ENCODE measurements around the gene TAF1D.
"Not testable (repeated sequence)": the region's sequence is repeated elsewhere in the genome, so short reads cannot be mapped to it uniquely, and the experiment has no call there.

Gene TAF1D

GRCh38 chr11:93753241-93753640 is 11.9 kb upstream of the TAF1D start:
- Histone ChIP-seq H3K36me3 (ENCODE audit: control insufficient read depth in 5 of 5, insufficient read depth in 5 of 5, low read length in 5 of 5) (peaks cover 30 to 35% (median 33%) of the 10 kb centered on the region in 5 donors), H3K9me3 (ENCODE audit: control insufficient read depth in 5 of 5, low read length in 5 of 5) (no peaks in the 10 kb centered on the region), H3K9ac (ENCODE audit: low read length in 5 of 5) (no peak overlapping the region), H3K4me3 (ENCODE audit: low read depth in 1 of 5, low read length in 5 of 5) (no peak overlapping the region), H3K4me1 (ENCODE audit: control insufficient read depth in 5 of 5, insufficient read depth in 5 of 5, low read length in 5 of 5) (no peaks in the 10 kb centered on the region), H3K27ac (ENCODE audit: low read depth, low read length) (no peak overlapping the region), H3K27me3 (ENCODE audit: control insufficient read depth in 5 of 5, insufficient read depth in 4 of 5, low read length in 5 of 5) (no peaks in the 10 kb centered on the region)

- no peaks in the 10 kb centered on the region for H3K4me1 ChIP-seq (ENCODE audit: control insufficient read depth in 5 of 5, insufficient read depth in 5 of 5, low read length in 5 of 5)
- no peak overlapping the region for H3K4me3 ChIP-seq (ENCODE audit: low read depth in 1 of 5, low read length in 5 of 5)
- H3K9me3 ChIP-seq (ENCODE audit: control insufficient read depth in 5 of 5, low read length in 5 of 5): no peaks in the 10 kb centered on the region
- no peaks in the 10 kb centered on the region for H3K27me3 ChIP-seq (ENCODE audit: control insufficient read depth in 5 of 5, insufficient read depth in 4 of 5, low read length in 5 of 5)
- no peak overlapping the region for H3K9ac ChIP-seq (ENCODE audit: low read length in 5 of 5)
- peaks cover 11 to 21% (median 13%) of the 10 kb centered on the region in 5 donors for H3K36me3 ChIP-seq (ENCODE audit: control insufficient read depth in 5 of 5, insufficient read depth in 5 of 5, low read length in 5 of 5)
- H3K27ac ChIP-seq (ENCODE audit: low read depth, low read length): no peak overlapping the region
These were observed 9.7 kb upstream of the TAF1D start for GRCh38 chr11:93751001-93751400.

- Histone ChIP-seq H3K9ac (ENCODE audit: low read length in 5 of 5) (no peak overlapping the region), H3K27ac (ENCODE audit: low read depth, low read length) (no peak overlapping the region), H3K9me3 (ENCODE audit: control insufficient read depth in 5 of 5, low read length in 5 of 5) (no peaks in the 10 kb centered on the region), H3K4me1 (ENCODE audit: control insufficient read depth in 5 of 5, insufficient read depth in 5 of 5, low read length in 5 of 5) (peaks cover 0 to 12% (median 7%) of the 10 kb centered on the region in 5 donors), H3K4me3 (ENCODE audit: low read depth in 1 of 5, low read length in 5 of 5) (no peak overlapping the region), H3K36me3 (ENCODE audit: control insufficient read depth in 5 of 5, insufficient read depth in 5 of 5, low read length in 5 of 5) (peaks cover 3 to 9% (median 7%) of the 10 kb centered on the region in 5 donors), H3K27me3 (ENCODE audit: control insufficient read depth in 5 of 5, insufficient read depth in 4 of 5, low read length in 5 of 5) (no peaks in the 10 kb centered on the region)
These were observed 5.8 kb upstream of the TAF1D start for GRCh38 chr11:93747122-93747521.

- H3K36me3 ChIP-seq (ENCODE audit: control insufficient read depth in 5 of 5, insufficient read depth in 5 of 5, low read length in 5 of 5): peaks cover 3 to 9% (median 7%) of the 10 kb centered on the region in 5 donors
- H3K27me3 ChIP-seq (ENCODE audit: control insufficient read depth in 5 of 5, insufficient read depth in 4 of 5, low read length in 5 of 5): no peaks in the 10 kb centered on the region
- no peak overlapping the region for H3K4me3 ChIP-seq (ENCODE audit: low read depth in 1 of 5, low read length in 5 of 5)
- H3K27ac ChIP-seq (ENCODE audit: low read depth, low read length): no peak overlapping the region
- H3K4me1 ChIP-seq (ENCODE audit: control insufficient read depth in 5 of 5, insufficient read depth in 5 of 5, low read length in 5 of 5): peaks cover 0 to 16% (median 9%) of the 10 kb centered on the region in 5 donors
- H3K9ac ChIP-seq (ENCODE audit: low read length in 5 of 5): no peak overlapping the region
- H3K9me3 ChIP-seq (ENCODE audit: control insufficient read depth in 5 of 5, low read length in 5 of 5): no peaks in the 10 kb centered on the region
These were observed 4.8 kb upstream of the TAF1D start for GRCh38 chr11:93746101-93746500.

GRCh38 chr11:93745005-93745755 is 3.9 kb upstream of the TAF1D start:
- H3K27ac ChIP-seq (ENCODE audit: low read depth, low read length); H3K36me3 ChIP-seq (ENCODE audit: control insufficient read depth in 5 of 5, insufficient read depth in 5 of 5, low read length in 5 of 5); H3K9me3 ChIP-seq (ENCODE audit: control insufficient read depth in 5 of 5, low read length in 5 of 5); H3K4me3 ChIP-seq (ENCODE audit: low read depth in 1 of 5, low read length in 5 of 5); H3K27me3 ChIP-seq (ENCODE audit: control insufficient read depth in 5 of 5, insufficient read depth in 4 of 5, low read length in 5 of 5): not testable (repeated sequence)
- H3K4me1 ChIP-seq (ENCODE audit: control insufficient read depth in 5 of 5, insufficient read depth in 5 of 5, low read length in 5 of 5): peaks cover 0 to 20% (median 13%) of the 10 kb centered on the region in 5 donors
- peak overlapping the region in 1 of 5 donors; percentile 41 for H3K9ac ChIP-seq (ENCODE audit: low read length in 5 of 5)

GRCh38 chr11:93744669-93745004 is 3.3 kb upstream of the TAF1D start:
- no peak overlapping the region for H3K27ac ChIP-seq (ENCODE audit: low read depth, low read length)
- no peak overlapping the region for H3K4me3 ChIP-seq (ENCODE audit: low read depth in 1 of 5, low read length in 5 of 5)
- H3K9me3 ChIP-seq (ENCODE audit: control insufficient read depth in 5 of 5, low read length in 5 of 5): no peaks in the 10 kb centered on the region
- peaks cover 0 to 25% (median 18%) of the 10 kb centered on the region in 5 donors for H3K4me1 ChIP-seq (ENCODE audit: control insufficient read depth in 5 of 5, insufficient read depth in 5 of 5, low read length in 5 of 5)
- peak overlapping the region in 2 of 5 donors; percentile 7 to 41 for H3K9ac ChIP-seq (ENCODE audit: low read length in 5 of 5)
- H3K36me3 ChIP-seq (ENCODE audit: control insufficient read depth in 5 of 5, insufficient read depth in 5 of 5, low read length in 5 of 5): peaks cover under 1 to 8% (median 4%) of the 10 kb centered on the region in 5 donors
- H3K27me3 ChIP-seq (ENCODE audit: control insufficient read depth in 5 of 5, insufficient read depth in 4 of 5, low read length in 5 of 5): no peaks in the 10 kb centered on the region

- Histone ChIP-seq H3K9ac (ENCODE audit: low read length in 5 of 5) (no peak overlapping the region), H3K9me3 (ENCODE audit: control insufficient read depth in 5 of 5, low read length in 5 of 5) (no peaks in the 10 kb centered on the region), H3K27ac (ENCODE audit: low read depth, low read length) (no peak overlapping the region), H3K36me3 (ENCODE audit: control insufficient read depth in 5 of 5, insufficient read depth in 5 of 5, low read length in 5 of 5) (peaks cover under 1 to 13% (median 8%) of the 10 kb centered on the region in 5 donors), H3K4me1 (ENCODE audit: control insufficient read depth in 5 of 5, insufficient read depth in 5 of 5, low read length in 5 of 5) (peaks cover 0 to 38% (median 30%) of the 10 kb centered on the region in 5 donors), H3K4me3 (ENCODE audit: low read depth in 1 of 5, low read length in 5 of 5) (no peak overlapping the region), H3K27me3 (ENCODE audit: control insufficient read depth in 5 of 5, insufficient read depth in 4 of 5, low read length in 5 of 5) (no peaks in the 10 kb centered on the region)
These were observed 2.0 kb upstream of the TAF1D start for GRCh38 chr11:93743291-93743690.

GRCh38 chr11:93741882-93742226 is 559 bp upstream of the TAF1D start:
- peak overlapping the region; percentile 100 for H3K27ac ChIP-seq (ENCODE audit: low read depth, low read length)
- no peaks in the 10 kb centered on the region for H3K9me3 ChIP-seq (ENCODE audit: control insufficient read depth in 5 of 5, low read length in 5 of 5)
- H3K9ac ChIP-seq (ENCODE audit: low read length in 5 of 5): peak overlapping the region; percentile 85 to 99 (median 97)
- no peaks in the 10 kb centered on the region for H3K27me3 ChIP-seq (ENCODE audit: control insufficient read depth in 5 of 5, insufficient read depth in 4 of 5, low read length in 5 of 5)
- peaks cover 15 to 26% (median 20%) of the 10 kb centered on the region in 5 donors for H3K36me3 ChIP-seq (ENCODE audit: control insufficient read depth in 5 of 5, insufficient read depth in 5 of 5, low read length in 5 of 5)
- H3K4me3 ChIP-seq (ENCODE audit: low read depth in 1 of 5, low read length in 5 of 5): peak overlapping the region; percentile 84 to 99 (median 97)
- H3K4me1 ChIP-seq (ENCODE audit: control insufficient read depth in 5 of 5, insufficient read depth in 5 of 5, low read length in 5 of 5): peaks cover 0 to 44% (median 37%) of the 10 kb centered on the region in 5 donors

GRCh38 chr11:93740730-93741093 is 583 bp downstream of the TAF1D start:
- peaks cover 0 to 46% (median 37%) of the 10 kb centered on the region in 5 donors for H3K4me1 ChIP-seq (ENCODE audit: control insufficient read depth in 5 of 5, insufficient read depth in 5 of 5, low read length in 5 of 5)
- H3K9me3 ChIP-seq (ENCODE audit: control insufficient read depth in 5 of 5, low read length in 5 of 5): no peaks in the 10 kb centered on the region
- peaks cover 25 to 37% (median 28%) of the 10 kb centered on the region in 5 donors for H3K36me3 ChIP-seq (ENCODE audit: control insufficient read depth in 5 of 5, insufficient read depth in 5 of 5, low read length in 5 of 5)
- H3K27ac ChIP-seq (ENCODE audit: low read depth, low read length): peak overlapping the region; percentile 100
- peak overlapping the region; percentile 84 to 99 (median 96) for H3K4me3 ChIP-seq (ENCODE audit: low read depth in 1 of 5, low read length in 5 of 5)
- H3K27me3 ChIP-seq (ENCODE audit: control insufficient read depth in 5 of 5, insufficient read depth in 4 of 5, low read length in 5 of 5): no peaks in the 10 kb centered on the region
- H3K9ac ChIP-seq (ENCODE audit: low read length in 5 of 5): peak overlapping the region; percentile 95 to 99 (median 97)

GRCh38 chr11:93740031-93740729 is 1.1 kb downstream of the TAF1D start:
- Histone ChIP-seq H3K9me3 (ENCODE audit: control insufficient read depth in 5 of 5, low read length in 5 of 5) (no peaks in the 10 kb centered on the region), H3K36me3 (ENCODE audit: control insufficient read depth in 5 of 5, insufficient read depth in 5 of 5, low read length in 5 of 5) (peaks cover 27 to 43% (median 33%) of the 10 kb centered on the region in 5 donors), H3K27me3 (ENCODE audit: control insufficient read depth in 5 of 5, insufficient read depth in 4 of 5, low read length in 5 of 5) (no peaks in the 10 kb centered on the region), H3K4me3 (ENCODE audit: low read depth in 1 of 5, low read length in 5 of 5) (peak overlapping the region; percentile 84 to 99 (median 96)), H3K9ac (ENCODE audit: low read length in 5 of 5) (peak overlapping the region; percentile 95 to 99 (median 97)), H3K4me1 (ENCODE audit: control insufficient read depth in 5 of 5, insufficient read depth in 5 of 5, low read length in 5 of 5) (peaks cover 0 to 46% (median 37%) of the 10 kb centered on the region in 5 donors), H3K27ac (ENCODE audit: low read depth, low read length) (peak overlapping the region; percentile 100)

Measured in subcutaneous abdominal adipose tissue (tissue), 5 donors.